WTC11 (cell line): ENCODE results near the gene ENPP6. TPM values are rescaled to one million over a fixed set of nuclear protein-coding genes. Genes with fewer than 3 reads are reported as not detected.
A peak's percentile ranks its signal among the peaks of the same experiment; 100 is the strongest.

Experiments used
- ATAC-seq: fragments of 200-7000 bp; cut with Tn5 transposase; 2 replicates; pipeline ENCODE4 v1.10.0; 2021; ENCODE audit warnings: mild to moderate bottlenecking, moderate library complexity
- CTCF ChIA-PET: fragments of 300-600 bp; sonication (Branson Sonifier 250); formaldehyde crosslinking; loops from one replicate; lab custom pipeline; 2021; ENCODE audit warnings: antibody characterized with exemption; lab: Charles Lee
- POLR2A ChIA-PET: fragments of 350-600 bp; sonication (Branson Sonifier 250); formaldehyde crosslinking; loops from one replicate; lab custom pipeline; 2021; ENCODE audit warnings: antibody characterized with exemption; lab: Charles Lee
- DNase-seq: peaks from one replicate; pipeline ENCODE4 v3.0.0; 2021; ENCODE audit warnings: low spot score
- H3K27ac Mint-ChIP-seq: 2 replicates; pipeline ENCODE4 v1.8.0; 2021; ENCODE audit warnings: mixed read lengths
- H3K27me3 Mint-ChIP-seq: 2 replicates; pipeline ENCODE4 v1.8.0; 2021; ENCODE audit warnings: low read depth, mild to moderate bottlenecking, moderate library complexity, mixed read lengths
- H3K36me3 Mint-ChIP-seq: 2 replicates; pipeline ENCODE4 v1.8.0; 2021; ENCODE audit warnings: mixed read lengths
- H3K4me1 Mint-ChIP-seq: 2 replicates; pipeline ENCODE4 v1.8.0; 2022; ENCODE audit warnings: mixed read lengths
- H3K4me3 Mint-ChIP-seq: 2 replicates; pipeline ENCODE4 v1.8.0; 2021; ENCODE audit warnings: mild to moderate bottlenecking, moderate library complexity, mixed read lengths
- H3K9me3 Mint-ChIP-seq: 2 replicates; pipeline ENCODE4 v1.8.0; 2021; ENCODE audit warnings: mixed read lengths
- CDX4 ChIP-seq: fragments of 250-450 bp; sonication (Bioruptor Pico); IDR thresholded peaks from 2 replicates; pipeline ENCODE4 v1.9.0; 2021; ENCODE audit warnings: moderate library complexity, mild to moderate bottlenecking, inconsistent platforms, borderline replicate concordance
- ERG ChIP-seq: fragments of 250-450 bp; sonication (Bioruptor Pico); IDR thresholded peaks from 2 replicates; pipeline ENCODE4 v1.8.0; 2021; ENCODE audit warnings: mild to moderate bottlenecking
- HMGXB4 ChIP-seq: sonication (generic); formaldehyde crosslinking; IDR thresholded peaks from 2 replicates; pipeline ENCODE4 v1.8.1; 2023; ENCODE audit warnings: mild to moderate bottlenecking, moderate library complexity, missing genetic modification reagents
- JUN ChIP-seq: sonication (generic); formaldehyde crosslinking; IDR thresholded peaks from 2 replicates; pipeline ENCODE4 v1.8.0; 2023; ENCODE audit warnings: mild to moderate bottlenecking, missing genetic modification reagents
- NFATC4 ChIP-seq: fragments of 250-450 bp; sonication (Bioruptor Pico); IDR thresholded peaks from 2 replicates; pipeline ENCODE4 v1.9.0; 2021; ENCODE audit warnings: mild to moderate bottlenecking
- NFYB ChIP-seq: sonication (generic); formaldehyde crosslinking; conservative IDR thresholded peaks from 2 replicates; pipeline ENCODE4 v1.8.0; 2022; ENCODE audit warnings: low read depth, missing genetic modification reagents
- OVOL2 ChIP-seq: fragments of 250-450 bp; sonication (Bioruptor Pico); IDR thresholded peaks from 2 replicates; pipeline ENCODE4 v1.9.0; 2021; ENCODE audit warnings: mild to moderate bottlenecking, borderline replicate concordance
- RELA ChIP-seq: sonication (generic); formaldehyde crosslinking; IDR thresholded peaks from 2 replicates; pipeline ENCODE4 v1.8.1; 2022; ENCODE audit warnings: missing genetic modification reagents, mild to moderate bottlenecking, borderline replicate concordance
- SMAD3 ChIP-seq: sonication (generic); formaldehyde crosslinking; IDR thresholded peaks from 2 replicates; pipeline ENCODE4 v1.8.0; 2022; ENCODE audit warnings: missing genetic modification reagents, mild to moderate bottlenecking, borderline replicate concordance
- SOX15 ChIP-seq: fragments of 250-450 bp; sonication (Bioruptor Pico); IDR thresholded peaks from 2 replicates; pipeline ENCODE4 v1.9.0; 2021; ENCODE audit warnings: mild to moderate bottlenecking
- USF2 ChIP-seq: sonication (generic); formaldehyde crosslinking; IDR thresholded peaks from 2 replicates; pipeline ENCODE4 v1.8.1; 2023; ENCODE audit warnings: mild to moderate bottlenecking, missing genetic modification reagents, moderate library complexity
- ZNF396 ChIP-seq: fragments of 250-450 bp; sonication (Bioruptor Pico); IDR thresholded peaks from 2 replicates; pipeline ENCODE4 v1.8.0; 2021; ENCODE audit warnings: mild to moderate bottlenecking, moderate library complexity, borderline replicate concordance
- ZNF423 ChIP-seq: fragments of 250-450 bp; sonication (Bioruptor Pico); IDR thresholded peaks from 2 replicates; pipeline ENCODE4 v2.1.2; 2022; ENCODE audit warnings: mild to moderate bottlenecking, moderate library complexity
- total RNA-seq: library from RNA; stranded (reverse); gene quantifications from 3 replicates; pipeline ENCODE4 v1.2.3, GENCODE V29; 2021
- TF ChIP-seq, protein P1 (sequence below): fragments of 250-450 bp; sonication (Bioruptor Pico); IDR thresholded peaks from 2 replicates; pipeline ENCODE4 v1.9.0; 2021; ENCODE audit warnings: mild to moderate bottlenecking, borderline replicate concordance

ENPP6 gene
- total RNA-seq, 1 experiment from 2014 or later = 0.09 TPM

DNA sequence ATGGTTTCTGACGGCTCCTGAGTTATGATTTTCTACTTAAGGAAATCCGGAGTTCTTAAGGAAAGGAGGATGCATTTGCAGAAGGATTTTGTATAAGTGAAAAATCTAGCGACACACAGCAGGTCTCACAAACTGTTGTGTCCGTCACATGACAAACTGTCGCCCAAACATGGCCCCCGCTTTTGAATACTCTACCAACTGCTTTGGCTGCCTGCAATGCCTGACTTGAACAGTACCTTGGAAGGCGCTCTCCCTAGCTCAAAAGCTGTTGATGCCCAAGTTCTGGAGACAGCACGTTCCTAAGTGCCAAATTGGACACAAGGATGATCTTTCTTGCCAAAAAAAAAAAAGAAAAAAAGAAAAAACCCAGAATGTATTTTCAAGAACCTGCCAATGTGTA lies 103.2 kb downstream of the ENPP6 start:
- no peak overlapping the region for H3K4me3 Mint-ChIP-seq
- ATAC-seq (peak; percentile 77), DNase-seq (no peak)
- H3K9me3 Mint-ChIP-seq = peaks cover 11% of the 10 kb centered on the region
- ChIA-PET CTCF (interaction anchor here (0.6 to 1.4 kb wide), 4 partner anchors 12 to 272 kb away, joined by 3 read pairs; no protein-coding TSS in a partner anchor), POLR2A (no interaction called here)
- no peak for TF ChIP-seq ERG (CRISPR knock-in tag)
- TF ChIP-seq OVOL2 (CRISPR knock-in tag) = no peak
- no peak for TF ChIP-seq HMGXB4 (CRISPR knock-in tag)
- TF ChIP-seq USF2 (CRISPR knock-in tag) = peak; percentile 61
- no peak for TF ChIP-seq RELA (CRISPR knock-in tag)
- no peak for TF ChIP-seq SMAD3 (CRISPR knock-in tag)
- TF ChIP-seq ZNF423 = no peak
- no peak for TF ChIP-seq CDX4 (CRISPR knock-in tag)
- no peak for TF ChIP-seq NFYB (CRISPR knock-in tag)
- H3K4me1 Mint-ChIP-seq = no peaks in the 10 kb centered on the region
- H3K36me3 Mint-ChIP-seq = no peaks in the 10 kb centered on the region
- no peak overlapping the region for H3K27ac Mint-ChIP-seq
- H3K27me3 Mint-ChIP-seq = no peaks in the 10 kb centered on the region

DNA sequence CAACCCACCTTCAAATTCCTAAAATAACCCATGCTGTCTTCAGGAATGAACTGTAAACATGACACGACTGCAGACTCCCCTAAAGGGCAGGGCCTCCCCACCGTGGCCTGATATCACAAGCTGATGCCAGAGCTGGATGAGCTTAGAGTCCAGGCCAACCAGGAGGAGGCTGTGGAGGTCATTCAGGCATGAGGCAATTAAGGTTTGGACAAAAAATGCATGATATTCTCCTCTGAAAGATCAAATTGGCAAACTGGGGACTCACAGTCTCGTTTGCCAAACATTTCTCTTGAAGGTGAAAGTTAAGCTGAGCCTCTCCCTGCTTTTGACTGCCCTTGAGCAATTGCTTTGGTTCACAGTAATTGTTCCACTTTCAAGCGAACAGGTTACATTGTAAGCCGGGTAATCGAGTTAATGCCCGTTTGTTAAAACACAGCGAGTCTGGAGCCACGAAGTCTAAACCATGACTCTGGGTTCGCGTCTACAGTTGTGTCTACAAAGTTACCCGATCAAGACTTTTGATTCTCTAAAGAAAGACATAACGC lies 105.6 kb downstream of the ENPP6 start:
- no peak for DNase-seq
- Mint-ChIP-seq H3K4me3 (no peak overlapping the region), H3K4me1 (no peaks in the 10 kb centered on the region), H3K27me3 (no peaks in the 10 kb centered on the region), H3K36me3 (no peaks in the 10 kb centered on the region), H3K27ac (no peak overlapping the region), H3K9me3 (peaks cover 11% of the 10 kb centered on the region)
- no peak for ATAC-seq
- TF ChIP-seq NFATC4 (CRISPR knock-in tag) = no peak
- TF ChIP-seq, protein P1, sequence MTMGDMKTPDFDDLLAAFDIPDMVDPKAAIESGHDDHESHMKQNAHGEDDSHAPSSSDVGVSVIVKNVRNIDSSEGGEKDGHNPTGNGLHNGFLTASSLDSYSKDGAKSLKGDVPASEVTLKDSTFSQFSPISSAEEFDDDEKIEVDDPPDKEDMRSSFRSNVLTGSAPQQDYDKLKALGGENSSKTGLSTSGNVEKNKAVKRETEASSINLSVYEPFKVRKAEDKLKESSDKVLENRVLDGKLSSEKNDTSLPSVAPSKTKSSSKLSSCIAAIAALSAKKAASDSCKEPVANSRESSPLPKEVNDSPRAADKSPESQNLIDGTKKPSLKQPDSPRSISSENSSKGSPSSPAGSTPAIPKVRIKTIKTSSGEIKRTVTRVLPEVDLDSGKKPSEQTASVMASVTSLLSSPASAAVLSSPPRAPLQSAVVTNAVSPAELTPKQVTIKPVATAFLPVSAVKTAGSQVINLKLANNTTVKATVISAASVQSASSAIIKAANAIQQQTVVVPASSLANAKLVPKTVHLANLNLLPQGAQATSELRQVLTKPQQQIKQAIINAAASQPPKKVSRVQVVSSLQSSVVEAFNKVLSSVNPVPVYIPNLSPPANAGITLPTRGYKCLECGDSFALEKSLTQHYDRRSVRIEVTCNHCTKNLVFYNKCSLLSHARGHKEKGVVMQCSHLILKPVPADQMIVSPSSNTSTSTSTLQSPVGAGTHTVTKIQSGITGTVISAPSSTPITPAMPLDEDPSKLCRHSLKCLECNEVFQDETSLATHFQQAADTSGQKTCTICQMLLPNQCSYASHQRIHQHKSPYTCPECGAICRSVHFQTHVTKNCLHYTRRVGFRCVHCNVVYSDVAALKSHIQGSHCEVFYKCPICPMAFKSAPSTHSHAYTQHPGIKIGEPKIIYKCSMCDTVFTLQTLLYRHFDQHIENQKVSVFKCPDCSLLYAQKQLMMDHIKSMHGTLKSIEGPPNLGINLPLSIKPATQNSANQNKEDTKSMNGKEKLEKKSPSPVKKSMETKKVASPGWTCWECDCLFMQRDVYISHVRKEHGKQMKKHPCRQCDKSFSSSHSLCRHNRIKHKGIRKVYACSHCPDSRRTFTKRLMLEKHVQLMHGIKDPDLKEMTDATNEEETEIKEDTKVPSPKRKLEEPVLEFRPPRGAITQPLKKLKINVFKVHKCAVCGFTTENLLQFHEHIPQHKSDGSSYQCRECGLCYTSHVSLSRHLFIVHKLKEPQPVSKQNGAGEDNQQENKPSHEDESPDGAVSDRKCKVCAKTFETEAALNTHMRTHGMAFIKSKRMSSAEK (CRISPR knock-in tag) = no peak
- TF ChIP-seq SOX15 (CRISPR knock-in tag) = no peak
- TF ChIP-seq ZNF396 (CRISPR knock-in tag) = no peak
- no peak for TF ChIP-seq JUN
- CTCF ChIA-PET = no interaction called here
- POLR2A ChIA-PET = interaction anchor here (0.6 kb wide), 1 partner anchor 1246 kb away, joined by 3 read pairs; no protein-coding TSS in a partner anchor
